BLaER1 treated with 17β-estradiol and CSF1 and Interleukin-3, amounts not matched to agents 10 nM and 100 nM (cell line): ENCODE measurements around the gene TFPI.
"Not testable (repeated sequence)": the region's sequence is repeated elsewhere in the genome, so short reads cannot be mapped to it uniquely, and the experiment has no call there.

ENCODE experiments used
- H3K27ac ChIP-seq, 11 experiments: shearing (Covaris generic); formaldehyde crosslinking; 2 replicates each; pipeline ENCODE4 v1.8.1; 2022
- H3K27me3 ChIP-seq, 11 experiments: shearing (Covaris generic); formaldehyde crosslinking; 2 replicates each; pipeline ENCODE4 v1.8.1; 2022
- H3K36me3 ChIP-seq, 11 experiments: shearing (Covaris generic); formaldehyde crosslinking; 2 replicates each; pipeline ENCODE4 v1.8.1; 2022
- H3K4me1 ChIP-seq, 10 experiments: shearing (Covaris generic); formaldehyde crosslinking; 2 replicates each; pipeline ENCODE4 v1.8.1; 2022
- H3K4me2 ChIP-seq, 11 experiments: shearing (Covaris generic); formaldehyde crosslinking; 2 replicates each; pipeline ENCODE4 v1.8.1; 2022
- H3K4me3 ChIP-seq, 10 experiments: shearing (Covaris generic); formaldehyde crosslinking; 2 replicates each; pipeline ENCODE4 v1.8.1; 2022
- H3K9ac ChIP-seq, 11 experiments: shearing (Covaris generic); formaldehyde crosslinking; 2 replicates each; pipeline ENCODE4 v1.8.1; 2022
- H3K9me3 ChIP-seq, 11 experiments: shearing (Covaris generic); formaldehyde crosslinking; replicated peaks in 1 of 11; 2 replicates each; pipeline ENCODE4 v1.8.1; 2022
- H4K20me1 ChIP-seq, 11 experiments: shearing (Covaris generic); formaldehyde crosslinking; 2 replicates each; pipeline ENCODE4 v1.8.1; 2022
- Cebpa-rat ChIP-seq, 11 experiments: shearing (Covaris generic); IDR thresholded peaks; 2 replicates each; pipeline ENCODE4 v1.8.1; 2022

TFPI gene

GRCh38 chr2:187577310-187577709 lies 23.1 kb upstream of the TFPI start:
- H3K9me3 ChIP-seq, result peaks cover 0 to 4% (median 0%) of the 10 kb centered on the region in 11 experiments; a peak in 2 of 22 replicates
- H3K27ac ChIP-seq, result no peak overlapping the region
- no peaks in the 10 kb centered on the region for H4K20me1 ChIP-seq
- no peak overlapping the region for H3K4me3 ChIP-seq
- peaks cover 0 to 14% (median 0%) of the 10 kb centered on the region in 10 experiments; a peak in 3 of 20 replicates for H3K4me1 ChIP-seq
- no peaks in the 10 kb centered on the region for H3K36me3 ChIP-seq
- no peak overlapping the region for H3K9ac ChIP-seq
- H3K4me2 ChIP-seq, result no peak overlapping the region
- TF ChIP-seq Cebpa-rat (IDR thresholded peaks at IDR 0.05), result no peak
- no peaks in the 10 kb centered on the region for H3K27me3 ChIP-seq

GRCh38 chr2:187576906-187577305 lies 22.7 kb upstream of the TFPI start:
- Histone ChIP-seq H3K36me3 (no peaks in the 10 kb centered on the region), H3K9me3 (peaks cover 0 to 6% (median 3%) of the 10 kb centered on the region in 11 experiments; a peak in 4 of 22 replicates), H3K27ac (no peak overlapping the region), H3K27me3 (no peaks in the 10 kb centered on the region), H3K4me2 (no peak overlapping the region), H3K4me3 (no peak overlapping the region), H3K4me1 (peaks cover 0 to 14% (median 0%) of the 10 kb centered on the region in 10 experiments; a peak in 3 of 20 replicates), H3K9ac (no peak overlapping the region), H4K20me1 (no peaks in the 10 kb centered on the region)
- no peak for TF ChIP-seq Cebpa-rat (IDR thresholded peaks at IDR 0.05)

GRCh38 chr2:187575751-187576067 lies 21.5 kb upstream of the TFPI start:
- peaks cover 0 to 7% (median 4%) of the 10 kb centered on the region in 11 experiments; a peak in 4 of 22 replicates for H3K9me3 ChIP-seq
- H3K4me3 ChIP-seq, result no peak overlapping the region
- no peak overlapping the region for H3K4me2 ChIP-seq
- H3K9ac ChIP-seq, result no peak overlapping the region
- no peak for TF ChIP-seq Cebpa-rat (IDR thresholded peaks at IDR 0.05)
- no peak overlapping the region for H3K27ac ChIP-seq
- H4K20me1 ChIP-seq, result no peaks in the 10 kb centered on the region
- no peaks in the 10 kb centered on the region for H3K36me3 ChIP-seq
- H3K27me3 ChIP-seq, result no peaks in the 10 kb centered on the region
- H3K4me1 ChIP-seq, result peaks cover 0 to 14% (median 0%) of the 10 kb centered on the region in 10 experiments; a peak in 3 of 20 replicates

- no peak for TF ChIP-seq Cebpa-rat (IDR thresholded peaks at IDR 0.05)
- Histone ChIP-seq H3K9ac (0 out of 22 replicates have a peak overlapping the region, but pooled peaks of 1 of the 11 experiments have one; percentile 29), H3K36me3 (no peaks in the 10 kb centered on the region), H3K4me3 (no peak overlapping the region), H3K27me3 (no peaks in the 10 kb centered on the region), H3K9me3 (peaks cover 0 to 7% (median 4%) of the 10 kb centered on the region in 11 experiments; a peak in 4 of 22 replicates), H4K20me1 (no peaks in the 10 kb centered on the region), H3K4me1 (peaks cover 0 to 14% (median 0%) of the 10 kb centered on the region in 10 experiments; a peak in 3 of 20 replicates), H3K27ac (no peak overlapping the region), H3K4me2 (0 out of 22 replicates have a peak overlapping the region, but pooled peaks of 1 of the 11 experiments have one; percentile 6)
Observed at GRCh38 chr2:187574969-187575750, 20.9 kb upstream of the TFPI start.

GRCh38 chr2:187573722-187574121 lies 19.5 kb upstream of the TFPI start:
- Histone ChIP-seq H3K27ac (no peak overlapping the region), H3K9me3 (peaks cover 0 to 7% (median 4%) of the 10 kb centered on the region in 11 experiments; a peak in 4 of 22 replicates), H3K9ac (no peak overlapping the region), H3K4me2 (no peak overlapping the region), H4K20me1 (no peaks in the 10 kb centered on the region), H3K27me3 (no peaks in the 10 kb centered on the region), H3K4me1 (peaks cover 0 to 14% (median 0%) of the 10 kb centered on the region in 10 experiments; a peak in 3 of 20 replicates), H3K36me3 (no peaks in the 10 kb centered on the region), H3K4me3 (no peak overlapping the region)
- no peak for TF ChIP-seq Cebpa-rat (IDR thresholded peaks at IDR 0.05)

GRCh38 chr2:187571996-187572395 lies 17.8 kb upstream of the TFPI start:
- H3K4me3 ChIP-seq, H4K20me1 ChIP-seq, H3K4me2 ChIP-seq, H3K36me3 ChIP-seq, H3K27me3 ChIP-seq, H3K9me3 ChIP-seq, H3K9ac ChIP-seq, H3K27ac ChIP-seq: not testable (repeated sequence)
- H3K4me1 ChIP-seq, result peaks cover 0 to 14% (median 0%) of the 10 kb centered on the region in 10 experiments; a peak in 3 of 20 replicates

- Histone ChIP-seq H3K27me3 (no peaks in the 10 kb centered on the region), H3K4me2 (no peak overlapping the region), H3K9me3 (peaks cover 0 to 7% (median 4%) of the 10 kb centered on the region in 11 experiments; a peak in 4 of 22 replicates), H3K9ac (no peak overlapping the region), H3K36me3 (no peaks in the 10 kb centered on the region), H3K4me1 (no peaks in the 10 kb centered on the region), H3K27ac (no peak overlapping the region), H3K4me3 (no peak overlapping the region), H4K20me1 (no peaks in the 10 kb centered on the region)
- TF ChIP-seq Cebpa-rat (IDR thresholded peaks at IDR 0.05), result no peak
Observed at GRCh38 chr2:187569571-187569970, 15.3 kb upstream of the TFPI start.

- H3K4me3 ChIP-seq, result no peak overlapping the region
- no peak overlapping the region for H3K4me2 ChIP-seq
- H3K27ac ChIP-seq, result no peak overlapping the region
- no peak for TF ChIP-seq Cebpa-rat (IDR thresholded peaks at IDR 0.05)
- no peaks in the 10 kb centered on the region for H4K20me1 ChIP-seq
- H3K9me3 ChIP-seq, result peaks cover 0 to 7% (median 4%) of the 10 kb centered on the region in 11 experiments; a peak in 4 of 22 replicates
- no peaks in the 10 kb centered on the region for H3K27me3 ChIP-seq
- no peak overlapping the region for H3K9ac ChIP-seq
- H3K4me1 ChIP-seq, result no peaks in the 10 kb centered on the region
- H3K36me3 ChIP-seq, result no peaks in the 10 kb centered on the region
Observed at GRCh38 chr2:187569042-187569441, 14.8 kb upstream of the TFPI start.

- no peaks in the 10 kb centered on the region for H3K27me3 ChIP-seq
- no peak overlapping the region for H3K4me3 ChIP-seq
- peaks cover 0 to 5% (median 0%) of the 10 kb centered on the region in 11 experiments; a peak in 2 of 22 replicates for H3K9me3 ChIP-seq
- H4K20me1 ChIP-seq, result no peaks in the 10 kb centered on the region
- no peaks in the 10 kb centered on the region for H3K4me1 ChIP-seq
- TF ChIP-seq Cebpa-rat (IDR thresholded peaks at IDR 0.05), result no peak
- H3K4me2 ChIP-seq, result no peak overlapping the region
- no peaks in the 10 kb centered on the region for H3K36me3 ChIP-seq
- H3K9ac ChIP-seq, result no peak overlapping the region
- no peak overlapping the region for H3K27ac ChIP-seq
Observed at GRCh38 chr2:187567126-187567525, 12.9 kb upstream of the TFPI start.

- Histone ChIP-seq H3K36me3 (no peaks in the 10 kb centered on the region), H3K27me3 (no peaks in the 10 kb centered on the region), H3K4me1 (no peaks in the 10 kb centered on the region), H3K9me3 (0 out of 22 replicates have a peak, but pooled peaks cover 0 to under 1% (median 0%) of the 10 kb centered on the region in 11 experiments), H3K4me2 (no peak overlapping the region), H4K20me1 (no peaks in the 10 kb centered on the region), H3K27ac (no peak overlapping the region), H3K9ac (no peak overlapping the region), H3K4me3 (no peak overlapping the region)
- no peak for TF ChIP-seq Cebpa-rat (IDR thresholded peaks at IDR 0.05)
Observed at GRCh38 chr2:187566712-187567111, 12.5 kb upstream of the TFPI start.
